ENCODE data around the gene RBM28. TPM values are rescaled to one million over a fixed set of nuclear protein-coding genes. Genes with fewer than 3 reads are reported as not detected.

RBM28 gene
- total RNA-seq, 1 donor from 2014 or later = 53.2 TPM

DNA sequence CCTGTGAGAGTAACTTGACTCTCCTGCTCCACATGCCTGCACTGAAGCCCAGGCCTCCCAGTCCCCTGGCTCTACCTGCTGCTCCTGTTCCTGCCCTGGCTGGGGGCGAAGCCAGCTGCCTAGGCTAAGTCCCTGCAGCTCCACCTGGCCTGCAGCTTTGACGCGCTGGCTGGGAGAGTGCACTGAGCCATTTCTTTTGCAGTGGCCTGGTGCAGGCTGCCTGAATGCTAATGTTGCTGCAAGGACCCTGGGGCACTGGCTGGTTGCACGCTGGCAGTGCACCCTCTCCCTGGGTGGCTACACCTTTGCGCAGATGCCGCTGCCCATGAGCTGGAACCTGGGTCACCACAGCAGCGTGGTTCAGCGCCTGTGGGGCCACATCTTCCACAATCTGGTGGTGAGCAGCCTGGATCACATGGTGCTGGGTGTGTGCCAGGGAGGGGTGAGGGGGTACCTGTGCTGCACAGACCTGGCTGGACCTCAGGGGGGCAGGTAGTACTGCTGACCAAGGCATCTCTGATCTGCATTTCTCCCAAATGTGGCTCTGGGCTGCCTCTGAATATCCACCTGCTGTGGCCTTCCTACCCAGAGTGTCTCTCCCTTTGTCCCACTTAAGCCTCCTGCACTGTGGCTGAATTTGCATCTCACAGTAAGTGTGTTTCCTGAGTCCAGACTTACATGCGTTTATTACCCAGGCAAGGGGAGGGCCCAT is 46.1 kb upstream of the RBM28 start:
- TF ChIP-seq, protein P1, sequence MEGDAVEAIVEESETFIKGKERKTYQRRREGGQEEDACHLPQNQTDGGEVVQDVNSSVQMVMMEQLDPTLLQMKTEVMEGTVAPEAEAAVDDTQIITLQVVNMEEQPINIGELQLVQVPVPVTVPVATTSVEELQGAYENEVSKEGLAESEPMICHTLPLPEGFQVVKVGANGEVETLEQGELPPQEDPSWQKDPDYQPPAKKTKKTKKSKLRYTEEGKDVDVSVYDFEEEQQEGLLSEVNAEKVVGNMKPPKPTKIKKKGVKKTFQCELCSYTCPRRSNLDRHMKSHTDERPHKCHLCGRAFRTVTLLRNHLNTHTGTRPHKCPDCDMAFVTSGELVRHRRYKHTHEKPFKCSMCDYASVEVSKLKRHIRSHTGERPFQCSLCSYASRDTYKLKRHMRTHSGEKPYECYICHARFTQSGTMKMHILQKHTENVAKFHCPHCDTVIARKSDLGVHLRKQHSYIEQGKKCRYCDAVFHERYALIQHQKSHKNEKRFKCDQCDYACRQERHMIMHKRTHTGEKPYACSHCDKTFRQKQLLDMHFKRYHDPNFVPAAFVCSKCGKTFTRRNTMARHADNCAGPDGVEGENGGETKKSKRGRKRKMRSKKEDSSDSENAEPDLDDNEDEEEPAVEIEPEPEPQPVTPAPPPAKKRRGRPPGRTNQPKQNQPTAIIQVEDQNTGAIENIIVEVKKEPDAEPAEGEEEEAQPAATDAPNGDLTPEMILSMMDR (IDR thresholded peaks at IDR 0.05; ENCODE audit: partially characterized antibody, unreplicated experiment) = no peak
- H3K36me3 Mint-ChIP-seq (ENCODE audit: unreplicated experiment) = no peaks in the 10 kb centered on the region
- H3K4me1 Mint-ChIP-seq (ENCODE audit: low read depth, unreplicated experiment) = no peaks in the 10 kb centered on the region
- H3K27me3 Mint-ChIP-seq (ENCODE audit: unreplicated experiment) = no peaks in the 10 kb centered on the region
- no peak for DNase-seq
- no peak overlapping the region for H3K27ac Mint-ChIP-seq (ENCODE audit: unreplicated experiment)
- H3K4me3 Mint-ChIP-seq (ENCODE audit: unreplicated experiment) = no peak overlapping the region
- H3K9me3 Mint-ChIP-seq (ENCODE audit: unreplicated experiment) = peaks cover 10% of the 10 kb centered on the region

DNA sequence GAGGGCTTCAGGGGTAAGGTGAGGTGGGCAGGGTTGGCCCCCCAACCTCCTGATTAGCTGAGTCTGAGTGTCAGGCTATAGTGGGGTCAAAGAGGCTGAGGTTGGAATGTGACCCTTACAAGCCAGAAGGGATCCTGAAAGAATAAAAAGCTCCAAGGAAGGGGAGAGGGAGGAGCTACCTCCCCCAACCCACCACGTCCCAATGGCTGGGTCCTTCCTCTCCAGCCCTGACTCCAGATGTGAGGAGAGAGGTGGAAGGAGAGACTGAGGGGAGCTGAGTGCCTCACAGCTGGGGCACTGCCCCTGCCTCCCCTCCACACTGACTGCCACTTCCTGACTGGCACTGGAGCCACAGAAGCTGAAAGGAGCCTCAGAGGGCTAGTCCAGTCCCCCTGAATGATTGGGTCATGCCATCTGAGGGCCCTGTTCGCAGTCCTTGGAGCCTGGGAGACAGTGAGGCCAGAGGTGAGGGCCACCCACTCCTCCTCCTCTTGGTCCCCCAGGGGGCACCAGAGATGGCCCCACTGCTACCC is 45.4 kb upstream of the RBM28 start:
- no peak for DNase-seq
- Mint-ChIP-seq H3K9me3 (ENCODE audit: unreplicated experiment) (peaks cover 9% of the 10 kb centered on the region), H3K27me3 (ENCODE audit: unreplicated experiment) (no peaks in the 10 kb centered on the region), H3K4me1 (ENCODE audit: low read depth, unreplicated experiment) (no peaks in the 10 kb centered on the region), H3K27ac (ENCODE audit: unreplicated experiment) (no peak overlapping the region), H3K4me3 (ENCODE audit: unreplicated experiment) (no peak overlapping the region), H3K36me3 (ENCODE audit: unreplicated experiment) (no peaks in the 10 kb centered on the region)
- TF ChIP-seq, protein P1 (IDR thresholded peaks at IDR 0.05; ENCODE audit: partially characterized antibody, unreplicated experiment) = no peak

DNA sequence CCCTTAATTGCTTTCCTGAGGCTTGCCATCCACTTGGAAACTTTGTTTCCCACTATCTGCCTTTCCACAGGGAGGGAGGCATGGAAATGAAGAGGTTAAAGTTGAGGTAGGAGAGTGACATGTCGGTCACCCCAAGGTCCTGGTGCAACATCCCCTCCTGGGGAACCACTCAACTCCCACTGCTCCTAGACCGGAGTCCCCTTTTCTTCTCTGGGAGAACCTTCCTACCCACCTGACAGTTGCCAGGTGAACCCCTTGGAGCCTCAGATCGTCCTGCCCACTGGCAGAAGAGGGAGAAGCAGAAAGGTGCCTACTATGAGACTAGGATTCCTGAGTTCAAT is 44.4 kb upstream of the RBM28 start:
- TF ChIP-seq, protein P1 (IDR thresholded peaks at IDR 0.05; ENCODE audit: partially characterized antibody, unreplicated experiment) = no peak
- H3K4me1 Mint-ChIP-seq (ENCODE audit: low read depth, unreplicated experiment) = no peaks in the 10 kb centered on the region
- no peak overlapping the region for H3K4me3 Mint-ChIP-seq (ENCODE audit: unreplicated experiment)
- peaks cover 3% of the 10 kb centered on the region for H3K27me3 Mint-ChIP-seq (ENCODE audit: unreplicated experiment)
- no peak for DNase-seq
- no peak overlapping the region for H3K27ac Mint-ChIP-seq (ENCODE audit: unreplicated experiment)
- no peaks in the 10 kb centered on the region for H3K36me3 Mint-ChIP-seq (ENCODE audit: unreplicated experiment)
- peaks cover 8% of the 10 kb centered on the region for H3K9me3 Mint-ChIP-seq (ENCODE audit: unreplicated experiment)

DNA sequence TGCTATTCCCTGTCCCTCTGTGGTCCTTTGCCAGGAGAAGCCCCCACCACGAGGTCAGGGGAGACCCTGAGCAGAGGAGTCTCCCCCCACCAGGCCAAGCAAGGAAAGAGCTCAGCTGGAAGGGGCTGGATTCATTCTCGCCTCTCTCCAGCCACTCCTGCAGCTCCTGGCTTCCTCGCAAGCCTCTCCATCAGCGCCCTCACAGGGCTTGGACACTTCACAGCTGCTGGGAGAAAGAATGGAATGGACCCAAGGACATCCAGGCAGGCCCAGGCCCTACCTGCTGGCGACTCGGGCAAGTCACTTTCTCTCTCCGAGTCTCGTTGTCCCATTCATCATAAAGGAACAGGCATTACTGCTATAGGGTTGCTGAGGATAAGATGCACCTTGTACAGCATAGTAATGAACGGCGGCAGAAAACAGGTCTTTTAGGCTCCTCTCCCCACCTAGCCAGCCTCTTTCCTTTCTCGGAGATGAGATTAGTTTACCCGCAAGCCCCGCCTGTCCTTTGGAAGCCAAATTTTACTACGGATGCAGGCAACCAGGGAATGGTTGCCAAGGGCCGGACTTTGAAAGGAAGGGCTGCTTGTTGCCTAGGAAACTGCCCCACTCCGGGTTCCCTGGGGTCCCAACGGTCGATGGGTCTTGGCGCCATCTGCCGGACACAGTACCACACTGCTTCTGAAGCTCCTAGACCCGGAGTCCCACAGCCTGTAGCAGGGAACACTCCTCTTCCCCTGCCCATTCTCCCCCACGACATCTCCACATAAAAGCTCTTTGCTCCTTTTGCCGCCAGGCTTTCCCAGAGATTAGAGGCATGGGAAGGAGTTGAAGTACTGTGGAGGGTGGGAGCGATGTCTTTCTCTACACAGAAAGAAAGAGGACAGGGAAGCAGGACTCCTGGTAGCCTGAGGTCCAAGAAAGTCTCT is 43.8 kb upstream of the RBM28 start:
- TF ChIP-seq, protein P1 (IDR thresholded peaks at IDR 0.05; ENCODE audit: partially characterized antibody, unreplicated experiment) = peak; percentile 77
- no peak overlapping the region for H3K27ac Mint-ChIP-seq (ENCODE audit: unreplicated experiment)

More for the DNA sequence above, 43.8 kb upstream of the RBM28 start:
- no peaks in the 10 kb centered on the region for H3K4me1 Mint-ChIP-seq (ENCODE audit: low read depth, unreplicated experiment)
- H3K27me3 Mint-ChIP-seq (ENCODE audit: unreplicated experiment) = peaks cover 3% of the 10 kb centered on the region
- H3K4me3 Mint-ChIP-seq (ENCODE audit: unreplicated experiment) = peak overlapping the region; percentile 38
- no peaks in the 10 kb centered on the region for H3K36me3 Mint-ChIP-seq (ENCODE audit: unreplicated experiment)
- DNase-seq = peak; percentile 91
- H3K9me3 Mint-ChIP-seq (ENCODE audit: unreplicated experiment) = peaks cover 8% of the 10 kb centered on the region
